H9 (cell line): Measurements from ENCODE around the gene CCDC174. TPM values are rescaled to one million over a fixed set of nuclear protein-coding genes. Genes with fewer than 3 reads are reported as not detected.
A peak's percentile ranks its signal among the peaks of the same experiment; 100 is the strongest.

Experiments used
- DNase-seq: peaks from one replicate; pipeline ENCODE4 v3.0.0-alpha.2; 2017
- H2AFZ ChIP-seq: one replicate; pipeline ENCODE4 v1.6.1; 2013; ENCODE audit warnings: mild to moderate bottlenecking, low read length, control low read depth, moderate library complexity
- H2AK5ac ChIP-seq: 2 replicates; pipeline ENCODE4 v1.6.1; 2013; ENCODE audit warnings: low read length, control low read depth, mixed read lengths; ENCODE audit not compliant: insufficient read length
- H2BK120ac ChIP-seq: one replicate; pipeline ENCODE4 v1.6.1; 2013; ENCODE audit warnings: low read depth, mild to moderate bottlenecking, low read length, control low read depth, inconsistent platforms; ENCODE audit not compliant: poor library complexity, severe bottlenecking
- H2BK12ac ChIP-seq: 2 replicates; pipeline ENCODE4 v1.6.1; 2013; ENCODE audit warnings: low read length, control low read depth, mixed read lengths, low read depth; ENCODE audit not compliant: insufficient read length
- H2BK15ac ChIP-seq: 2 replicates; pipeline ENCODE4 v1.6.1; 2013; ENCODE audit warnings: low read depth, low read length, control low read depth
- H2BK20ac ChIP-seq: one replicate; pipeline ENCODE4 v1.6.1; 2013; ENCODE audit warnings: low read depth, mild to moderate bottlenecking, low read length, control low read depth, inconsistent platforms; ENCODE audit not compliant: poor library complexity, severe bottlenecking
- H2BK5ac ChIP-seq: 2 replicates; pipeline ENCODE4 v1.6.1; 2013; ENCODE audit warnings: low read length, control low read depth, mixed read lengths; ENCODE audit not compliant: insufficient read length
- H3K14ac ChIP-seq: 2 replicates; pipeline ENCODE4 v1.6.1; 2013; ENCODE audit warnings: low read length, control low read depth; ENCODE audit not compliant: insufficient read depth
- H3K18ac ChIP-seq: 2 replicates; pipeline ENCODE4 v1.6.1; 2013; ENCODE audit warnings: low read depth, mild to moderate bottlenecking, mixed read lengths, low read length, control low read depth; ENCODE audit not compliant: insufficient read length
- H3K23ac ChIP-seq: 2 replicates; pipeline ENCODE4 v1.6.1; 2013; ENCODE audit warnings: low read length, control low read depth, mixed read lengths, low read depth; ENCODE audit not compliant: insufficient read length
- H3K23me2 ChIP-seq: 2 replicates; pipeline ENCODE4 v1.6.1; 2013; ENCODE audit warnings: low read depth, mild to moderate bottlenecking, mixed read lengths, low read length, control low read depth; ENCODE audit not compliant: insufficient read length, poor library complexity, severe bottlenecking
- H3K27ac ChIP-seq: 2 replicates; pipeline ENCODE4 v1.5.1; 2013; ENCODE audit warnings: low read length, control low read depth, mixed read lengths, low read depth; ENCODE audit not compliant: insufficient read length
- H3K27me3 ChIP-seq: 2 replicates; pipeline ENCODE4 v1.6.1; 2013; ENCODE audit warnings: low read length, control low read depth, inconsistent platforms; ENCODE audit not compliant: insufficient read depth
- H3K4ac ChIP-seq: 2 replicates; pipeline ENCODE4 v1.6.1; 2013; ENCODE audit warnings: low read depth, mild to moderate bottlenecking, control low read depth, inconsistent platforms, low read length, moderate library complexity
- H3K4me1 ChIP-seq: 2 replicates; pipeline ENCODE4 v1.6.1; 2013; ENCODE audit warnings: low read length, control low read depth, inconsistent platforms; ENCODE audit not compliant: insufficient read depth
- H3K4me2 ChIP-seq: 2 replicates; pipeline ENCODE4 v1.6.1; 2013; ENCODE audit warnings: low read length, control low read depth, mixed read lengths; ENCODE audit not compliant: insufficient read length, insufficient read depth
- H3K56ac ChIP-seq: 2 replicates; pipeline ENCODE4 v1.6.1; 2013; ENCODE audit warnings: low read depth, mild to moderate bottlenecking, mixed read lengths, low read length, control low read depth; ENCODE audit not compliant: insufficient read length
- H3K79me1 ChIP-seq: 2 replicates; pipeline ENCODE4 v1.6.1; 2013; ENCODE audit warnings: low read depth, mild to moderate bottlenecking, moderate library complexity, low read length, control low read depth, inconsistent platforms; ENCODE audit not compliant: insufficient read depth, poor library complexity, severe bottlenecking
- H3K79me2 ChIP-seq: 2 replicates; pipeline ENCODE4 v1.6.1; 2013; ENCODE audit warnings: low read length, control low read depth, inconsistent platforms; ENCODE audit not compliant: insufficient read depth
- H3K9ac ChIP-seq: 2 replicates; pipeline ENCODE4 v1.6.1; 2013; ENCODE audit warnings: low read length, control low read depth, mixed read lengths; ENCODE audit not compliant: insufficient read length; ENCODE audit errors: extremely low read depth
- H3K9me3 ChIP-seq: one replicate; pipeline ENCODE4 v1.6.1; 2013; ENCODE audit warnings: low read depth, low read length, inconsistent platforms; ENCODE audit not compliant: control insufficient read depth
- H3T11ph ChIP-seq: one replicate; pipeline ENCODE4 v1.6.1; 2013; ENCODE audit warnings: mild to moderate bottlenecking, low read length, control low read depth, inconsistent platforms
- H4K20me1 ChIP-seq: one replicate; pipeline ENCODE4 v1.6.1; 2013; ENCODE audit not compliant: control insufficient read depth, insufficient read length, insufficient read depth
- H4K5ac ChIP-seq: 2 replicates; pipeline ENCODE4 v1.6.1; 2013; ENCODE audit warnings: low read depth, mild to moderate bottlenecking, mixed read lengths, low read length, control low read depth; ENCODE audit not compliant: insufficient read length
- H4K8ac ChIP-seq: replicated peaks from 2 replicates; pipeline ENCODE4 v1.6.1; 2013; ENCODE audit warnings: low read length, control low read depth, mixed read lengths, low read depth; ENCODE audit not compliant: insufficient read length
- H4K91ac ChIP-seq: 2 replicates; pipeline ENCODE4 v1.6.1; 2013; ENCODE audit warnings: low read depth, mild to moderate bottlenecking, moderate library complexity, mixed read lengths, low read length, control low read depth; ENCODE audit not compliant: insufficient read length
- H3K27ac Mint-ChIP-seq, 3 experiments: 2 replicates in 2 of 3; 3 replicates in 1 of 3; pipeline ENCODE4 v1.8.0; 2020 to 2021; ENCODE audit warnings: mixed read lengths in 3 of 3, mild to moderate bottlenecking in 1 of 3, moderate library complexity in 1 of 3
- H3K27me3 Mint-ChIP-seq: 2 replicates; pipeline ENCODE4 v1.8.0; 2021; ENCODE audit warnings: low read depth, mild to moderate bottlenecking, moderate library complexity, mixed read lengths
- H3K36me3 Mint-ChIP-seq, 3 experiments: 2 replicates in 2 of 3; 3 replicates in 1 of 3; pipeline ENCODE4 v1.8.0; 2020 to 2021; ENCODE audit warnings: low read depth in 3 of 3, mixed read lengths in 3 of 3; ENCODE audit not compliant: insufficient read depth in 1 of 3
- H3K4me1 Mint-ChIP-seq, 2 experiments: 2 replicates each; pipeline ENCODE4 v1.8.0; 2020; ENCODE audit warnings: mixed read lengths in 2 of 2
- H3K4me3 Mint-ChIP-seq, 2 experiments: 2 replicates in 1 of 2; 3 replicates in 1 of 2; pipeline ENCODE4 v1.8.0; 2020 to 2021; ENCODE audit warnings: mild to moderate bottlenecking in 2 of 2, mixed read lengths in 2 of 2, moderate library complexity in 1 of 2
- H3K9me3 Mint-ChIP-seq, 2 experiments: 2 replicates in 1 of 2; 3 replicates in 1 of 2; pipeline ENCODE4 v1.8.0; 2020; ENCODE audit warnings: mild to moderate bottlenecking in 2 of 2, mixed read lengths in 2 of 2, moderate library complexity in 1 of 2
- WGBS: extraction: QIAGEN DNeasy Blood & Tissue Kit; methylation state at CpG from one replicate; pipeline ENCODE4 v1.1.7; 2013; ENCODE audit warnings: missing lambda C conversion rate, low lambda C conversion rate, mixed read lengths; ENCODE audit not compliant: insufficient read length; ENCODE audit errors: extremely low coverage; 5-methylcytosine and 5-hydroxymethylcytosine counted together
- long read RNA-seq: library from polyadenylated mRNA; unstranded; transcript quantifications from one replicate; pipeline ENCODE4 v2.0.0, GENCODE V29; 2020
- total RNA-seq: library from RNA; stranded (reverse); gene quantifications from 2 replicates; pipeline ENCODE4 v1.2.1, GENCODE V29; 2021
- TF ChIP-seq, protein P1 (sequence below): fragments of 200-600 bp; sonication (generic); conservative IDR thresholded peaks from 3 replicates; pipeline ENCODE4 v1.8.0; 2021; ENCODE audit warnings: antibody characterized with exemption, mild to moderate bottlenecking

CCDC174 gene
- total RNA-seq = 11.5 and 15.2 TPM in 2 replicates
- long read RNA-seq, transcript CCDC174-204 (7 exons, 1,139 nt) = major isoform, 5 of 32 reads
- long read RNA-seq, partial matches to known transcripts = 7 of 32 reads
- long read RNA-seq, other reads (novel, unspliced or antisense) = 16 of 32 reads

DNA sequence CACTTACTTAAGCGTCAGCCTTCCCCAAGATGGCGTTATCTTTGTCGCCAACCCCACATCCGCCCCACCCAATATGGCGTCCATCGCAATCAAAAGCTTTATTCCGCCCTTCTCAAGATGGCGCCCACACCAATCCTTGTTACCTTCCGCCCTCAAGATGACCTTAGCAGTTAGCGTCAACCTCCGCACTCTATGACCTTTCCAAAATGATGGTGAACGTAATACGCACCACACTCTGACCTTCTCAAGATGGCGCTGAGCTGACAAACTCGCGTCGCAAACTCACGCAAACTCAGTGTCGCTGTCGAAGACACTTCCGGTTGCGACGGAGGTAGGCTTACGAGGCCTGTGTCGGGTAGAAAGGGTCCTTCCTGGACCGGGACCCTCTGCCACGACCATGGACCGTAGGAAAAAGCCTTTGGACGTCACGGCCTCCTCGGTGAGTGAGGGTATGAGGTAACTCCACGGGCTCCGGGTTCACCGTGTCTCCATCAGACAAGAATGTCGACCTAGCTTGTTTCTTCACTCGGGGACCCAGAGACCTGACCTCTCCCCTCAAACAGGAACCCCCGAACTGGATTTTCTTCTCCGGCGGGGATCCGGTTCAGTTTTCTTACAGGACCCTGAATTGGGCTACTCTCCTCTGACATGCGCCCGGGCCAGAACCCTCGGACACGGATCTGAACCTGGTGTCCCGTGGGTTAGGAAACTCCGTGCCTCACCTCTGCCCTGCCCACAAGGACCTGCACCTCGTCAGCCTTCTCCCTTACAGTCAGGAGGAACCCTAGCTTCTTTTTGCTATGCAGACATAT lies at the start of gene CCDC174:
Gene CCDC174, plus strand, starts transcription at position 323 of the 812 bp plus-strand sequence. Its CDS starts 75 bp downstream, at position 398.
- Histone ChIP-seq H4K91ac (no peak within 1 kb of the TSS), H3K14ac (peak within 1 kb of the TSS; percentile 73; the same call in 1 of the 2 replicates), H3K56ac (no peak within 1 kb of the TSS), H2BK120ac (no peak within 1 kb of the TSS), H4K20me1 (no peaks in the 10 kb centered on the region), H3T11ph (no peak within 1 kb of the TSS), H3K79me1 (peaks cover 7% of the 10 kb centered on the region), H2AFZ (no peak within 1 kb of the TSS), H3K4me2 (peak within 1 kb of the TSS; percentile 98), H3K79me2 (peaks cover 2% of the 10 kb centered on the region; the same call in 1 of the 2 replicates), H3K23me2 (peaks cover 6% of the 10 kb centered on the region), H3K4ac (no peak within 1 kb of the TSS), H2BK15ac (no peak within 1 kb of the TSS), H4K8ac (peak within 1 kb of the TSS; percentile 44), H2BK5ac (no peak within 1 kb of the TSS), H3K9ac (peak within 1 kb of the TSS; percentile 91), H3K9me3 (no peaks in the 10 kb centered on the region), H2AK5ac (no peak within 1 kb of the TSS), H3K4me1 (no peaks in the 10 kb centered on the region), H4K5ac (peak within 1 kb of the TSS; percentile 21), H3K27me3 (no peaks in the 10 kb centered on the region; the same call in 1 of the 2 replicates), H3K18ac (peak within 1 kb of the TSS; percentile 36), H2BK20ac (no peak within 1 kb of the TSS), H3K23ac (no peak within 1 kb of the TSS), H3K27ac (peak within 1 kb of the TSS; percentile 40), H2BK12ac (no peak within 1 kb of the TSS)
- Mint-ChIP-seq H3K27ac (peak within 1 kb of the TSS; percentile 99 to 100 (median 100)), H3K9me3 (peaks cover 0 to 2% of the 10 kb centered on the region in 2 experiments; a peak in 1 of 5 replicates), H3K36me3 (peaks cover 6 to 26% (median 18%) of the 10 kb centered on the region in 3 experiments; a peak in 5 of 7 replicates), H3K27me3 (peaks cover 30% of the 10 kb centered on the region), H3K4me3 (peak within 1 kb of the TSS; percentile 98), H3K4me1 (peaks cover 5 to 14% of the 10 kb centered on the region in 2 experiments)
- no CpG with 5 or more reads among the region's 47 CpGs for WGBS
- DNase-seq = peak; percentile 97
- TF ChIP-seq, protein P1, sequence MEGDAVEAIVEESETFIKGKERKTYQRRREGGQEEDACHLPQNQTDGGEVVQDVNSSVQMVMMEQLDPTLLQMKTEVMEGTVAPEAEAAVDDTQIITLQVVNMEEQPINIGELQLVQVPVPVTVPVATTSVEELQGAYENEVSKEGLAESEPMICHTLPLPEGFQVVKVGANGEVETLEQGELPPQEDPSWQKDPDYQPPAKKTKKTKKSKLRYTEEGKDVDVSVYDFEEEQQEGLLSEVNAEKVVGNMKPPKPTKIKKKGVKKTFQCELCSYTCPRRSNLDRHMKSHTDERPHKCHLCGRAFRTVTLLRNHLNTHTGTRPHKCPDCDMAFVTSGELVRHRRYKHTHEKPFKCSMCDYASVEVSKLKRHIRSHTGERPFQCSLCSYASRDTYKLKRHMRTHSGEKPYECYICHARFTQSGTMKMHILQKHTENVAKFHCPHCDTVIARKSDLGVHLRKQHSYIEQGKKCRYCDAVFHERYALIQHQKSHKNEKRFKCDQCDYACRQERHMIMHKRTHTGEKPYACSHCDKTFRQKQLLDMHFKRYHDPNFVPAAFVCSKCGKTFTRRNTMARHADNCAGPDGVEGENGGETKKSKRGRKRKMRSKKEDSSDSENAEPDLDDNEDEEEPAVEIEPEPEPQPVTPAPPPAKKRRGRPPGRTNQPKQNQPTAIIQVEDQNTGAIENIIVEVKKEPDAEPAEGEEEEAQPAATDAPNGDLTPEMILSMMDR = no peak
